SK-N-SH (cell line): ENCODE measurements around the gene ERN1. TPM values are rescaled to one million over a fixed set of nuclear protein-coding genes. Genes with fewer than 3 reads are reported as not detected.
A peak's percentile ranks its signal among the peaks of the same experiment; 100 is the strongest.

Experiments
- CTCF ChIA-PET: fragments of 300-600, 350-600 bp; formaldehyde crosslinking; extraction: SDS; loops from one replicate; lab custom pipeline; 2021; lab: Yijun Ruan, JAX
- POLR2A ChIA-PET: fragments of 350-600 bp; sonication (Branson Sonifier 250); formaldehyde crosslinking; extraction: SDS; loops from one replicate; lab custom pipeline; 2020; ENCODE audit warnings: antibody characterized with exemption, inconsistent platforms; lab: Yijun Ruan, JAX
- DNase-seq: peaks from one replicate; pipeline ENCODE4 v3.0.0; 2012
- H2AFZ ChIP-seq: fragments of 200-600 bp; sonication (generic); 2 replicates; pipeline ENCODE4 v1.8.1; 2016; ENCODE audit warnings: antibody characterized with exemption, mild to moderate bottlenecking, low read depth
- H3F3A ChIP-seq: fragments of 200-600 bp; sonication (generic); replicated peaks from 2 replicates; pipeline ENCODE3; 2016; ENCODE audit warnings: antibody characterized with exemption, mild to moderate bottlenecking; ENCODE audit not compliant: insufficient read depth
- H3K27ac ChIP-seq, 2 experiments: fragments of 200-500 bp in 1 of 2; fragments of 200-600 bp in 1 of 2; sonication (Bioruptor generic) in 1 of 2; sonication (generic), shearing (Covaris generic) in 1 of 2; 2 replicates each; pipeline versions ENCODE4 v1.5.1 to v1.6.1; 2014 to 2016; ENCODE audit warnings: low read depth in 2 of 2, inconsistent platforms in 1 of 2, low read length in 1 of 2, mild to moderate bottlenecking in 1 of 2, mixed read lengths in 1 of 2
- H3K27me3 ChIP-seq: fragments of 200-600 bp; sonication (generic), shearing (Covaris generic); 2 replicates; pipeline ENCODE4 v1.6.1; 2016; ENCODE audit warnings: mixed run types; ENCODE audit not compliant: insufficient read depth
- H3K36me3 ChIP-seq, 2 experiments: fragments of 200-500 bp in 1 of 2; fragments of 200-600 bp in 1 of 2; sonication (Bioruptor generic) in 1 of 2; sonication (generic) in 1 of 2; replicated peaks in 1 of 2; 2 replicates each; pipeline versions ENCODE3 to v1.5.1; 2014 to 2016; ENCODE audit warnings: low read length in 1 of 2, mild to moderate bottlenecking in 1 of 2; ENCODE audit not compliant: insufficient read depth in 2 of 2, control insufficient read depth in 1 of 2
- H3K4me1 ChIP-seq, 2 experiments: fragments of 200-500 bp in 1 of 2; fragments of 200-600 bp in 1 of 2; sonication (Bioruptor generic) in 1 of 2; sonication (generic), shearing (Covaris generic) in 1 of 2; 2 replicates each; pipeline versions ENCODE4 v1.5.1 to v1.6.1; 2014 to 2016; ENCODE audit warnings: low read depth in 1 of 2, low read length in 1 of 2, mixed run types in 1 of 2; ENCODE audit not compliant: insufficient read depth in 2 of 2, control insufficient read depth in 1 of 2
- H3K4me2 ChIP-seq: fragments of 200-600 bp; sonication (generic), shearing (Covaris generic); 2 replicates; pipeline ENCODE4 v1.6.1; 2017; ENCODE audit warnings: mixed run types
- H3K4me3 ChIP-seq, 2 experiments: fragments of 200-500 bp in 1 of 2; fragments of 200-600 bp in 1 of 2; sonication (Bioruptor generic) in 1 of 2; sonication (generic), shearing (Covaris generic) in 1 of 2; 2 replicates each; pipeline versions ENCODE4 v1.5.1 to v1.8.1; 2014 to 2016; ENCODE audit warnings: low read depth in 2 of 2, inconsistent platforms in 1 of 2, low read length in 1 of 2, mild to moderate bottlenecking in 1 of 2, mixed read lengths in 1 of 2, moderate library complexity in 1 of 2
- H3K79me2 ChIP-seq: fragments of 200-600 bp; sonication (generic); 2 replicates; pipeline ENCODE4 v1.8.1; 2017; ENCODE audit warnings: mild to moderate bottlenecking; ENCODE audit not compliant: insufficient read depth
- H3K9ac ChIP-seq: fragments of 200-600 bp; sonication (generic); 2 replicates; pipeline ENCODE4 v1.6.1; 2017; ENCODE audit warnings: mixed run types
- H3K9me2 ChIP-seq: fragments of 200-600 bp; sonication (generic); 2 replicates; pipeline ENCODE4 v1.6.1; 2017; ENCODE audit warnings: mixed run types
- H3K9me3 ChIP-seq: fragments of 200-600 bp; sonication (generic); 2 replicates; pipeline ENCODE4 v1.6.1; 2017; ENCODE audit warnings: mixed run types, mild to moderate bottlenecking, moderate library complexity
- H4K20me1 ChIP-seq: fragments of 200-600 bp; sonication (generic); 2 replicates; pipeline ENCODE4 v1.6.1; 2017; ENCODE audit warnings: mild to moderate bottlenecking, mixed run types; ENCODE audit not compliant: insufficient read depth
- CHD2 ChIP-seq: fragments of 150-350 bp; IDR thresholded peaks from 2 replicates; pipeline ENCODE4 v1.6.1; 2018; ENCODE audit warnings: low read length; ENCODE audit not compliant: partially characterized antibody
- ELF1 ChIP-seq: IDR thresholded peaks from 2 replicates; pipeline ENCODE4 v1.4.0; 2012
- EP300 ChIP-seq, 2 experiments: IDR thresholded peaks; 2 replicates each; pipeline versions ENCODE4 v1.4.0 to v1.6.1; 2012; ENCODE audit warnings: borderline replicate concordance in 1 of 2, low read depth in 1 of 2, low read length in 1 of 2
- FOSL2 ChIP-seq: IDR thresholded peaks from 2 replicates; pipeline ENCODE4 v1.4.0; 2012; ENCODE audit warnings: low read depth, mild to moderate bottlenecking, moderate library complexity, borderline replicate concordance
- FOXJ3 ChIP-seq: sonication (generic); formaldehyde crosslinking; IDR thresholded peaks from 2 replicates; pipeline ENCODE4 v1.5.1; 2020; ENCODE audit warnings: mild to moderate bottlenecking, missing genetic modification reagents
- GABPA ChIP-seq: IDR thresholded peaks from 2 replicates; pipeline ENCODE4 v1.4.0; 2012; ENCODE audit warnings: low read depth, mild to moderate bottlenecking
- GATA2 ChIP-seq: sonication (generic); formaldehyde crosslinking; IDR thresholded peaks from 2 replicates; pipeline ENCODE4 v1.5.0; 2020; ENCODE audit warnings: mild to moderate bottlenecking, missing genetic modification reagents
- JUND ChIP-seq: IDR thresholded peaks from 2 replicates; pipeline ENCODE4 v1.4.0; 2012
- MXI1 ChIP-seq: IDR thresholded peaks from 2 replicates; pipeline ENCODE4 v1.6.1; 2012; ENCODE audit warnings: mild to moderate bottlenecking, low read depth, low read length, improper control_type of control experiment
- POLR2AphosphoS5 ChIP-seq: IDR thresholded peaks from 2 replicates; pipeline ENCODE4 v1.6.1; 2012; ENCODE audit warnings: low read depth, low read length
- RAD21 ChIP-seq: IDR thresholded peaks from 2 replicates; pipeline ENCODE4 v1.6.1; 2012; ENCODE audit warnings: mild to moderate bottlenecking, low read length
- TCF12 ChIP-seq: IDR thresholded peaks from 2 replicates; pipeline ENCODE4 v1.4.0; 2012
- WGBS: methylation state at CpG from one replicate; pipeline ENCODE4 v1.1.6; 2017; ENCODE audit warnings: low lambda C conversion rate; 5-methylcytosine and 5-hydroxymethylcytosine counted together
- polyA plus RNA-seq, 3 experiments: library from polyadenylated mRNA; depleted of rRNA; stranded (reverse); fragments of >200 nt; gene quantifications; 2 replicates each; pipeline ENCODE4 v1.2.3, GENCODE V29; 2012
- TF ChIP-seq, protein P1 (sequence below): IDR thresholded peaks from 2 replicates; pipeline ENCODE4 v1.4.0; 2012; ENCODE audit warnings: low read depth, borderline replicate concordance
- TF ChIP-seq, protein P2 (sequence below): fragments of 150-350 bp; IDR thresholded peaks from 2 replicates; pipeline ENCODE4 v1.6.1; 2016; ENCODE audit warnings: mild to moderate bottlenecking, low read depth, low read length
- TF ChIP-seq, protein P3 (sequence below): fragments of 150-350 bp; IDR thresholded peaks from 2 replicates; pipeline ENCODE4 v1.6.1; 2017; ENCODE audit warnings: antibody characterized with exemption, low read length, low read depth, borderline replicate concordance
- TF ChIP-seq, protein P4 (sequence below): IDR thresholded peaks from 2 replicates; pipeline ENCODE4 v1.4.0; 2012; ENCODE audit warnings: low read depth

ERN1 gene
- polyA plus RNA-seq, 1 of the 3 experiments (the other 2 are of a cell fraction): 7.3 TPM

DNA sequence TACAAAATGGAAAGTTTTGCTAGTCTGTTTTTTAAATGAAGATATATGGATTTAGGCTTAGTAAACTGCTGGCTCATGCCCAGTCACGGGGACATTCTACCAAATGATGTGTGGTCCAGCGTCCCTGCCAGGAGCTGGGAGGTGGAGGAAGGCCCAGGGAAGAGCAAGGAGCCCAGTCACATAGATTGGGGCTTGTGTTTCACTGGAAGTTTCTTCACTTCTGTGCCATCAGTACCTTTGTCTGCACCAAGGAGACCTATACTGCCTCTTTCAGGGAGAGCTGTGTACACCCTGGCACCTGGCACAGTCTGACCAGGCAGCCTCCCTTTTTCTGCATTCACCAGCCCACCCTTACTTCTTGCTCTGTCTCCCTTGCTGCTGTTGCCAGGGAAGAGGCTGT, 32.6 kb upstream of the ERN1 start:
- Histone ChIP-seq H3K9ac (no peak overlapping the region), H3K27me3 (no peaks in the 10 kb centered on the region), H3K9me3 (no peaks in the 10 kb centered on the region), H3F3A (no peaks in the 10 kb centered on the region), H3K36me3 (peaks cover 13 to 67% of the 10 kb centered on the region in 2 experiments)
- CTCF ChIA-PET: interaction anchor here (0.8 kb wide), 1 partner anchor 133 kb away, joined by 3 read pairs; no protein-coding TSS in a partner anchor
- POLR2A ChIA-PET: no interaction called here
- WGBS: 88% methylated on average over 2 of the region's 2 CpGs
- TF ChIP-seq FOXJ3 (CRISPR knock-in tag): no peak
- no peak for TF ChIP-seq GABPA
- TF ChIP-seq, all 33 proteins: peak for 0
- DNase-seq: no peak
- Histone ChIP-seq H3K4me2 (no peak overlapping the region), H3K27ac (no peak overlapping the region), H3K4me3 (no peak overlapping the region), H3K79me2 (no peaks in the 10 kb centered on the region), H3K9me2 (no peaks in the 10 kb centered on the region), H4K20me1 (no peaks in the 10 kb centered on the region), H2AFZ (no peak overlapping the region), H3K4me1 (peaks cover 0 to 53% of the 10 kb centered on the region in 2 experiments; a peak in 2 of 4 replicates)

DNA sequence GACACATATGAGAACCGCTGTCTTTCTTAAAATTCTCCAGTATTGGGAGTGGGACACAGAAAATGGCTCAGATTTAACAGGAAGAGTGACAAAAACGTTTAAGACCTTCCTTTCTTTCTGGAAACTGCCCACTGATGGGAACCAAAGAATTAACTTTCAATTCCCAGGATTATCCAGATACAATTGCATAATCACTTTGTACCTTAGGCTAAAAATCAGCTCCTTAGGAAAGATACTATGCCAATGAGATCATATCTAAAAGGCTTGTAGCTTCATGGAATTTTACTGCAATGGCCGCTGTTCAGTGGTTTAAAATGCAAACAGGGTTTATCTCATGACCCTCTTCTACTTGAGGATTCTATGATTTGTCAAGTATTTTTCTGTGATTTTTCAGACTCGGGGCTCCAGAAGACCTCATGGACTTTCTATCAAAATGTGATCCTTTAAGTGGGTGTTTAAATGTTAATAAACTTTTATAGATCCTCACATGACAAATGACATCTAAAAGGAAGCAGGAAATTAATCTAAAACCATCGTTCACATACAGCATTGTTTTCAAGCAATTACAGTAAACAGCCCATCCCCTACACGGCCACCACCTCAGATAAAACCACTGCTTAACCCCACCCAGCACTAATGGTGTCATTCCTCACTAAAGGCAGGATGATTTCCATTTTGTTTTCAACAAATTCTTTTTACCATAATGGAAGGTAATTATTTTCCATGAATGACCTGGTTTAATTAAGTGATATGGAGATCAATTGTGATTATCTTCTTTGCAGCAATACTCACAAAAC, 31.6 kb upstream of the ERN1 start:
- 86% methylated on average over 6 of the region's 6 CpGs for WGBS
- Histone ChIP-seq H3K27me3 (no peaks in the 10 kb centered on the region), H3K4me1 (peaks cover 0 to 56% of the 10 kb centered on the region in 2 experiments; a peak in 2 of 4 replicates), H2AFZ (no peak overlapping the region), H4K20me1 (no peaks in the 10 kb centered on the region), H3K9me3 (no peaks in the 10 kb centered on the region), H3K27ac (0 out of 4 replicates have a peak overlapping the region, but pooled peaks of 1 of the 2 experiments have one; percentile 19), H3K36me3 (peaks cover 13 to 73% of the 10 kb centered on the region in 2 experiments), H3K4me3 (no peak overlapping the region), H3K4me2 (no peak overlapping the region), H3K9me2 (no peaks in the 10 kb centered on the region), H3K9ac (no peak overlapping the region), H3K79me2 (no peaks in the 10 kb centered on the region), H3F3A (no peaks in the 10 kb centered on the region)
- TF ChIP-seq, protein P1, sequence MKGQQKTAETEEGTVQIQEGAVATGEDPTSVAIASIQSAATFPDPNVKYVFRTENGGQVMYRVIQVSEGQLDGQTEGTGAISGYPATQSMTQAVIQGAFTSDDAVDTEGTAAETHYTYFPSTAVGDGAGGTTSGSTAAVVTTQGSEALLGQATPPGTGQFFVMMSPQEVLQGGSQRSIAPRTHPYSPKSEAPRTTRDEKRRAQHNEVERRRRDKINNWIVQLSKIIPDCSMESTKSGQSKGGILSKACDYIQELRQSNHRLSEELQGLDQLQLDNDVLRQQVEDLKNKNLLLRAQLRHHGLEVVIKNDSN: no peak
- no peak for TF ChIP-seq POLR2AphosphoS5
- TF ChIP-seq, protein P2, sequence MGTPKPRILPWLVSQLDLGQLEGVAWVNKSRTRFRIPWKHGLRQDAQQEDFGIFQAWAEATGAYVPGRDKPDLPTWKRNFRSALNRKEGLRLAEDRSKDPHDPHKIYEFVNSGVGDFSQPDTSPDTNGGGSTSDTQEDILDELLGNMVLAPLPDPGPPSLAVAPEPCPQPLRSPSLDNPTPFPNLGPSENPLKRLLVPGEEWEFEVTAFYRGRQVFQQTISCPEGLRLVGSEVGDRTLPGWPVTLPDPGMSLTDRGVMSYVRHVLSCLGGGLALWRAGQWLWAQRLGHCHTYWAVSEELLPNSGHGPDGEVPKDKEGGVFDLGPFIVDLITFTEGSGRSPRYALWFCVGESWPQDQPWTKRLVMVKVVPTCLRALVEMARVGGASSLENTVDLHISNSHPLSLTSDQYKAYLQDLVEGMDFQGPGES: no peak
- TF ChIP-seq ELF1: no peak
- DNase-seq: no peak
- CTCF ChIA-PET: interaction anchor here (0.8 to 3.2 kb wide), 8 partner anchors 12 to 132 kb away, joined by 3 to 12 read pairs (median 4); no protein-coding TSS in a partner anchor
- POLR2A ChIA-PET: interaction anchor here (1.0 kb wide), 1 partner anchor 16 kb away, joined by 3 read pairs; no protein-coding TSS in a partner anchor

DNA sequence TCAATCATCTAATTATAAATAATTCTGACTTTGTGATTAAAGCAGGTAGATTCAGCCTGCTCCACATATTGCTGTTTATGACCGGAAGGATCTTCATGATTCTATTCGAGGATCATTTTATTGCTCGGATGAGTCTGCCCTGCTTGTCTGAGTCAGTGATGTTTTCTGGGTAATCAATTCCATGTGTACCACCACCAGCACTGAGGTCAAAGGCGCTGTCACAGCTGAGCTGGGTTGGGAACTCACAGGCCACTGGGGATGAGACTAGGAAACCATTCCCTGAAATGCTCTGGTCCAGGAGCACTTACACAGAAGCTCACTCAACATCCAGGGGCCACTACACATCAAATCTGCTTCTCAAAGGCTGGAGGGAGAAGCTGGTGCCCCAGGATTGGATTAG, 30.4 kb upstream of the ERN1 start:
- Histone ChIP-seq H3K27me3 (no peaks in the 10 kb centered on the region), H3K27ac (peak overlapping the region in 1 of 2 experiments; percentile 72; a peak in 2 of 4 replicates), H3K4me1 (peaks cover 0 to 57% of the 10 kb centered on the region in 2 experiments; a peak in 2 of 4 replicates), H3K36me3 (peaks cover 13 to 67% of the 10 kb centered on the region in 2 experiments), H3K79me2 (no peaks in the 10 kb centered on the region), H3K9me2 (no peaks in the 10 kb centered on the region), H3K9me3 (no peaks in the 10 kb centered on the region), H3K4me2 (no peak overlapping the region), H3K4me3 (no peak overlapping the region), H3K9ac (no peak overlapping the region), H3F3A (no peaks in the 10 kb centered on the region), H2AFZ (no peak overlapping the region), H4K20me1 (no peaks in the 10 kb centered on the region)
- DNase-seq: peak; percentile 62
- POLR2A ChIA-PET: interaction anchor here (1.5 to 1.9 kb wide), 2 partner anchors 15 to 18 kb away, joined by 7 to 10 read pairs; no protein-coding TSS in a partner anchor
- CTCF ChIA-PET: interaction anchor here (0.7 to 3.2 kb wide), 9 partner anchors 11 to 132 kb away, joined by 3 to 12 read pairs (median 4); no protein-coding TSS in a partner anchor
- 60% methylated on average over 4 of the region's 4 CpGs for WGBS
- TF ChIP-seq FOXJ3 (CRISPR knock-in tag) (no peak), CHD2 (peak; percentile 34), JUND (peak; percentile 7; the same call in 1 of the 2 replicates), ELF1 (no peak), GATA2 (CRISPR knock-in tag) (no peak), MXI1 (peak; percentile 55), EP300 (IDR thresholded peaks at IDR 0.05; ENCODE audit: borderline replicate concordance in 1 of 2, low read depth in 1 of 2, low read length in 1 of 2) (peak in 1 of 2 experiments; percentile 41; a peak in 1 of 4 replicates), RAD21 (0 out of 2 replicates have a peak, but pooled peaks have one; percentile 7), FOSL2 (0 out of 2 replicates have a peak, but pooled peaks have one; percentile 18), TCF12 (peak; percentile 82)
- TF ChIP-seq, protein P3, sequence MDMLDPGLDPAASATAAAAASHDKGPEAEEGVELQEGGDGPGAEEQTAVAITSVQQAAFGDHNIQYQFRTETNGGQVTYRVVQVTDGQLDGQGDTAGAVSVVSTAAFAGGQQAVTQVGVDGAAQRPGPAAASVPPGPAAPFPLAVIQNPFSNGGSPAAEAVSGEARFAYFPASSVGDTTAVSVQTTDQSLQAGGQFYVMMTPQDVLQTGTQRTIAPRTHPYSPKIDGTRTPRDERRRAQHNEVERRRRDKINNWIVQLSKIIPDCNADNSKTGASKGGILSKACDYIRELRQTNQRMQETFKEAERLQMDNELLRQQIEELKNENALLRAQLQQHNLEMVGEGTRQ: no peak
- TF ChIP-seq, protein P4, sequence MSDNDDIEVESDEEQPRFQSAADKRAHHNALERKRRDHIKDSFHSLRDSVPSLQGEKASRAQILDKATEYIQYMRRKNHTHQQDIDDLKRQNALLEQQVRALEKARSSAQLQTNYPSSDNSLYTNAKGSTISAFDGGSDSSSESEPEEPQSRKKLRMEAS: peak; percentile 34; the same call in 1 of the 2 replicates
